ENCODE measurements around the gene DIAPH2. TPM values are rescaled to one million over a fixed set of nuclear protein-coding genes. Genes with fewer than 3 reads are reported as not detected.

DIAPH2 gene
- total and polyA plus RNA-seq, 2 donors (not counting 1 experiment from before 2014, with no cell fraction given), result 4.2 to 32.4 TPM

GRCh38 chrX:97030947-97031346, 346.3 kb downstream of the DIAPH2 start:
- CTCF ChIA-PET, result no interaction called here
- H3K9me3 Mint-ChIP-seq (ENCODE audit: insufficient read depth), result no peaks in the 10 kb centered on the region
- POLR2A ChIA-PET, result no interaction called here

GRCh38 chrX:97039363-97040029, 354.9 kb downstream of the DIAPH2 start:
- DNase-seq (no peak), ATAC-seq (ENCODE audit: low read depth) (no peak)
- Histone ChIP-seq H3K9ac (ENCODE audit: low read length) (no peak overlapping the region), H2AFZ (ENCODE audit: insufficient read depth, low read depth, low read length, poor library complexity, severe bottlenecking) (no peak overlapping the region), H3K79me2 (ENCODE audit: control insufficient read depth, insufficient read depth, low read length) (no peaks in the 10 kb centered on the region), H3K27ac (ENCODE audit: low read length in 2 of 2) (no peak overlapping the region), H4K20me1 (ENCODE audit: control insufficient read depth, insufficient read depth, low read length, poor library complexity, severe bottlenecking) (no peaks in the 10 kb centered on the region), H3K4me1 (ENCODE audit: control insufficient read depth in 2 of 2, insufficient read depth in 2 of 2, low read length in 2 of 2) (no peaks in the 10 kb centered on the region), H3K36me3 (replicated peaks in 1 of 2; ENCODE audit: control extremely low read depth in 1 of 2, control insufficient read depth in 1 of 2, extremely low read depth in 1 of 2, insufficient read depth in 2 of 2, low read length in 1 of 2) (no peaks in the 10 kb centered on the region), H3K9me3 (ENCODE audit: control extremely low read depth in 1 of 3, control insufficient read depth in 2 of 3, insufficient read depth in 1 of 3, low read length in 2 of 3) (no peaks in the 10 kb centered on the region), H3K4me2 (replicated peaks; ENCODE audit: low read depth, low read length, poor library complexity, severe bottlenecking) (no peak overlapping the region), H3K27me3 (replicated peaks in 1 of 4; ENCODE audit: control extremely low read depth in 1 of 4, control insufficient read depth in 3 of 4, insufficient read depth in 4 of 4, low read length in 3 of 4) (no peaks in the 10 kb centered on the region), H3K4me3 (ENCODE audit: control extremely low read depth in 1 of 5, extremely low read depth in 1 of 5, insufficient read depth in 1 of 5, low read depth in 2 of 5, low read length in 4 of 5) (no peak overlapping the region)
- no peak overlapping the region for H3K4me3 Mint-ChIP-seq
- H3K4me1 Mint-ChIP-seq, result peaks cover 5% of the 10 kb centered on the region
- TF ChIP-seq CTCF (IDR thresholded peaks at IDR 0.05) (no peak), EZH2 (IDR thresholded peaks at IDR 0.05; ENCODE audit: borderline replicate concordance, insufficient read depth, low read depth, low read length, poor library complexity, severe bottlenecking) (no peak)
- no CpG with 5 or more reads among the region's 4 CpGs for WGBS (ENCODE audit: insufficient coverage)
- CTCF ChIA-PET, result no interaction called here
- intact Hi-C loops (cut with micrococcal nuclease), result no loop called here
- no peaks in the 10 kb centered on the region for H3K9me3 Mint-ChIP-seq (ENCODE audit: insufficient read depth)
- no peak overlapping the region for H3K27ac Mint-ChIP-seq
- POLR2A ChIA-PET, result no interaction called here
- no peaks in the 10 kb centered on the region for H3K27me3 Mint-ChIP-seq

More at GRCh38 chrX:97030947-97031346, 346.3 kb downstream of the DIAPH2 start:
- Histone ChIP-seq H3K79me2 (ENCODE audit: control insufficient read depth, insufficient read depth, low read length) (no peaks in the 10 kb centered on the region), H3K27me3 (replicated peaks in 1 of 4; ENCODE audit: control extremely low read depth in 1 of 4, control insufficient read depth in 3 of 4, insufficient read depth in 4 of 4, low read length in 3 of 4) (no peaks in the 10 kb centered on the region), H3K27ac (ENCODE audit: low read length in 2 of 2) (no peak overlapping the region), H3K9me3 (ENCODE audit: control extremely low read depth in 1 of 3, control insufficient read depth in 2 of 3, insufficient read depth in 1 of 3, low read length in 2 of 3) (no peaks in the 10 kb centered on the region), H2AFZ (ENCODE audit: insufficient read depth, low read depth, low read length, poor library complexity, severe bottlenecking) (no peak overlapping the region), H3K4me1 (ENCODE audit: control insufficient read depth in 2 of 2, insufficient read depth in 2 of 2, low read length in 2 of 2) (no peaks in the 10 kb centered on the region), H3K9ac (ENCODE audit: low read length) (no peak overlapping the region), H4K20me1 (ENCODE audit: control insufficient read depth, insufficient read depth, low read length, poor library complexity, severe bottlenecking) (no peaks in the 10 kb centered on the region), H3K36me3 (replicated peaks in 1 of 2; ENCODE audit: control extremely low read depth in 1 of 2, control insufficient read depth in 1 of 2, extremely low read depth in 1 of 2, insufficient read depth in 2 of 2, low read length in 1 of 2) (no peaks in the 10 kb centered on the region), H3K4me2 (replicated peaks; ENCODE audit: low read depth, low read length, poor library complexity, severe bottlenecking) (no peak overlapping the region), H3K4me3 (ENCODE audit: control extremely low read depth in 1 of 5, extremely low read depth in 1 of 5, insufficient read depth in 1 of 5, low read depth in 2 of 5, low read length in 4 of 5) (no peak overlapping the region)
- Mint-ChIP-seq H3K27me3 (no peaks in the 10 kb centered on the region), H3K4me1 (no peaks in the 10 kb centered on the region), H3K4me3 (no peak overlapping the region), H3K27ac (no peak overlapping the region)
- ATAC-seq (ENCODE audit: low read depth) (no peak), DNase-seq (no peak)
- intact Hi-C loops (cut with micrococcal nuclease), result no loop called here
- TF ChIP-seq CTCF (IDR thresholded peaks at IDR 0.05), result no peak
- no peak for TF ChIP-seq EZH2 (IDR thresholded peaks at IDR 0.05; ENCODE audit: borderline replicate concordance, insufficient read depth, low read depth, low read length, poor library complexity, severe bottlenecking)
- no CpG with 5 or more reads among the region's 1 CpG for WGBS (ENCODE audit: insufficient coverage)

Measured in B cell (primary cell).